ENCODE data around the gene FAM135A. TPM values are rescaled to one million over a fixed set of nuclear protein-coding genes. Genes with fewer than 3 reads are reported as not detected.

FAM135A gene
- total and polyA plus RNA-seq, 9 of the 15 experiments (the other 6 are each of a cell fraction or from before 2014, with no cell fraction given) = 7.4 to 32.9 (median 19.2) TPM

- BruUV-seq (replicated peaks) = no TSS peak
- H3K4me3 ChIP-seq = no peak overlapping the region
- no peaks in the 10 kb centered on the region for H3K27me3 ChIP-seq (ENCODE audit: control insufficient read depth in 2 of 2, insufficient read depth in 2 of 2, low read length in 2 of 2)
- H3K4me2 ChIP-seq (ENCODE audit: insufficient read depth, low read length) = no peak overlapping the region
- no peak for FAIRE-seq
- ChIA-PET POLR2A (no interaction called here), CTCF (ENCODE audit: low intra/inter-chr PET ratio) (no interaction called here)
- H3K9me3 ChIP-seq (replicated peaks; ENCODE audit: control insufficient read depth, insufficient read depth, low read depth, low read length) = no peaks in the 10 kb centered on the region
- H4K20me1 ChIP-seq (replicated peaks; ENCODE audit: control insufficient read depth, insufficient read depth, low read length) = no peaks in the 10 kb centered on the region
- 100% methylated on average over 1 of the region's 1 CpG for WGBS (ENCODE audit: insufficient coverage, low coverage, missing lambda C conversion rate)
- ATAC-seq = no peak
- in situ Hi-C loops (cut with MboI) (loop anchor here (25.0 kb wide), 1 partner anchor 349 kb away; no protein-coding TSS in a partner anchor), intact Hi-C loops (cut with micrococcal nuclease) (no loop called here)
- H2AFZ ChIP-seq (ENCODE audit: low read depth, low read length) = no peak overlapping the region
- DNase-seq (ENCODE audit: extremely low read depth in 1 of 4, low spot score in 3 of 4) = no peak
- no peak overlapping the region for H3K9ac ChIP-seq (ENCODE audit: insufficient read depth in 1 of 2, low read depth in 2 of 2, low read length in 2 of 2)
- peaks cover 36% of the 10 kb centered on the region; the same call in 2 of the 3 replicates for H3K36me3 ChIP-seq (ENCODE audit: control insufficient read depth, insufficient read depth, low read length)
- no peak overlapping the region for H3K27ac ChIP-seq (ENCODE audit: extremely low read depth, low read depth, low read length)
- no peaks in the 10 kb centered on the region for H3K9me1 ChIP-seq (ENCODE audit: control insufficient read depth, insufficient read depth, low read length)
- no peaks in the 10 kb centered on the region for H3K79me2 ChIP-seq (ENCODE audit: control insufficient read depth, insufficient read depth, low read length)
- no peaks in the 10 kb centered on the region for H3K4me1 ChIP-seq (replicated peaks in 1 of 2; ENCODE audit: control insufficient read depth in 2 of 2, insufficient read depth in 2 of 2, low read length in 2 of 2)
- TF ChIP-seq MYBL2 (IDR thresholded peaks at IDR 0.05; ENCODE audit: low read depth) (no peak), MYBL2 (CRISPR knock-in tag; IDR thresholded peaks at IDR 0.05; ENCODE audit: borderline replicate concordance) (no peak), ZNF140 (CRISPR knock-in tag; IDR thresholded peaks at IDR 0.05) (no peak), MCM7 (IDR thresholded peaks at IDR 0.05) (no peak), ZNF444 (CRISPR knock-in tag; IDR thresholded peaks at IDR 0.05) (no peak), ZBTB12 (CRISPR knock-in tag; IDR thresholded peaks at IDR 0.05) (no peak), NCOA4 (IDR thresholded peaks at IDR 0.05; ENCODE audit: partially characterized antibody) (no peak), CCNT2 (IDR thresholded peaks at IDR 0.05; ENCODE audit: borderline replicate concordance, extremely low read depth, insufficient read length, low read depth, low read length) (no peak), DACH1 (IDR thresholded peaks at IDR 0.05; ENCODE audit: partially characterized antibody) (no peak), ILF3 (IDR thresholded peaks at IDR 0.05; ENCODE audit: borderline replicate concordance) (no peak), ZNF586 (CRISPR knock-in tag; conservative IDR thresholded peaks at IDR 0.05) (no peak)
- TF ChIP-seq, protein P1, sequence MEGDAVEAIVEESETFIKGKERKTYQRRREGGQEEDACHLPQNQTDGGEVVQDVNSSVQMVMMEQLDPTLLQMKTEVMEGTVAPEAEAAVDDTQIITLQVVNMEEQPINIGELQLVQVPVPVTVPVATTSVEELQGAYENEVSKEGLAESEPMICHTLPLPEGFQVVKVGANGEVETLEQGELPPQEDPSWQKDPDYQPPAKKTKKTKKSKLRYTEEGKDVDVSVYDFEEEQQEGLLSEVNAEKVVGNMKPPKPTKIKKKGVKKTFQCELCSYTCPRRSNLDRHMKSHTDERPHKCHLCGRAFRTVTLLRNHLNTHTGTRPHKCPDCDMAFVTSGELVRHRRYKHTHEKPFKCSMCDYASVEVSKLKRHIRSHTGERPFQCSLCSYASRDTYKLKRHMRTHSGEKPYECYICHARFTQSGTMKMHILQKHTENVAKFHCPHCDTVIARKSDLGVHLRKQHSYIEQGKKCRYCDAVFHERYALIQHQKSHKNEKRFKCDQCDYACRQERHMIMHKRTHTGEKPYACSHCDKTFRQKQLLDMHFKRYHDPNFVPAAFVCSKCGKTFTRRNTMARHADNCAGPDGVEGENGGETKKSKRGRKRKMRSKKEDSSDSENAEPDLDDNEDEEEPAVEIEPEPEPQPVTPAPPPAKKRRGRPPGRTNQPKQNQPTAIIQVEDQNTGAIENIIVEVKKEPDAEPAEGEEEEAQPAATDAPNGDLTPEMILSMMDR (IDR thresholded peaks at IDR 0.05 in 2 of 3, conservative IDR thresholded peaks at IDR 0.05 in 1 of 3; ENCODE audit: insufficient read depth in 2 of 3, low read depth in 1 of 3, low read length in 3 of 3) = no peak
- TF ChIP-seq, protein P2, sequence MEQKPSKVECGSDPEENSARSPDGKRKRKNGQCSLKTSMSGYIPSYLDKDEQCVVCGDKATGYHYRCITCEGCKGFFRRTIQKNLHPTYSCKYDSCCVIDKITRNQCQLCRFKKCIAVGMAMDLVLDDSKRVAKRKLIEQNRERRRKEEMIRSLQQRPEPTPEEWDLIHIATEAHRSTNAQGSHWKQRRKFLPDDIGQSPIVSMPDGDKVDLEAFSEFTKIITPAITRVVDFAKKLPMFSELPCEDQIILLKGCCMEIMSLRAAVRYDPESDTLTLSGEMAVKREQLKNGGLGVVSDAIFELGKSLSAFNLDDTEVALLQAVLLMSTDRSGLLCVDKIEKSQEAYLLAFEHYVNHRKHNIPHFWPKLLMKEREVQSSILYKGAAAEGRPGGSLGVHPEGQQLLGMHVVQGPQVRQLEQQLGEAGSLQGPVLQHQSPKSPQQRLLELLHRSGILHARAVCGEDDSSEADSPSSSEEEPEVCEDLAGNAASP (IDR thresholded peaks at IDR 0.05) = no peak
These were observed 125.1 kb downstream of the FAM135A start for GRCh38 chr6:70538376-70538775.
